Measurements from ENCODE around the gene MESD. TPM values are rescaled to one million over a fixed set of nuclear protein-coding genes. Genes with fewer than 3 reads are reported as not detected.

The MESD gene
- polyA plus RNA-seq, 1 donor from 2014 or later = 16.3 TPM

DNA sequence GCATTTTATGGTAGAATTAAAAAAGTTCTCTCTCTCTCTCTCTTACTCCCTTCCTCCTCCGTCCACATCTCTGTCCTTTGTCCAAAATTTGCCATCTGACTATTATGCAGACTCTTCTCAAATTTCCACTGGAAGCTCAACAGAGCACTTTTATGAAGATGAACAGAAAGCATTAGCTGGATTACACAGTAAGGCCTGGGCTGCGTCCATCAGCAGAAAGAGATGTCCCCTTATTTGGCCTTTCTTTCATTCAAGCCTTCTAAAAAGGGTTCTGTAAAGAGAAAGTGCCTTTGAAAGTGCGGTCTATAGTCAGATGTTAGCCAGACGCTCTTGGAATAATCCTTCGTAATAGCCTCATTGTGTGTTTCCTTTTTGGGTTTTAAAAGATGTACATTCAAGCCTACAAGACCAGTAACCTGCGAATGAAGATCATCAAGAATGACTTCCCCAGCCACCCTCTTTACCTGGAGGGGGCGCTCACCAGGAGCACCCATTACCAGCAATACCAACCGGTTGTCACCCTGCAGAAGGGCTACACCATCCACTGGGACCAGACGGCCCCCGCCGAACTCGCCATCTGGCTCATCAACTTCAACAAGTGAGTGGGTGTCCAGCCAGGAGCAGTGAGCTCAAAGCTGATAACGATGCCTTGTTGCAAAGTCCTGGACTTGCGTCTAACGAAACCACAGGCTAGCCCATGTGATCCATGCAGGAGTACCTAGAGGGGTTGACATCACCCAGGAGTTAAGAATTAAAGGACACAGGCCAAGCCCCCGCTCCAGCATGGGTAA is 53.1 kb downstream of the MESD start:
- Histone ChIP-seq H3K27me3 (ENCODE audit: insufficient read depth, low read depth, low read length) (no peaks in the 10 kb centered on the region), H4K20me1 (ENCODE audit: insufficient read depth) (no peaks in the 10 kb centered on the region), H3K27ac (ENCODE audit: low read length) (no peak overlapping the region), H3K4me2 (ENCODE audit: low read length) (no peak overlapping the region), H3K9me2 (ENCODE audit: insufficient read depth, low read length) (no peaks in the 10 kb centered on the region), H2AFZ (ENCODE audit: low read depth, low read length) (no peak overlapping the region), H3K9me3 (ENCODE audit: low read length) (no peaks in the 10 kb centered on the region), H3K4me3 (ENCODE audit: low read length) (no peak overlapping the region), H3K9ac (ENCODE audit: low read length) (no peak overlapping the region), H3K79me2 (replicated peaks; ENCODE audit: insufficient read depth, low read length) (no peaks in the 10 kb centered on the region), H3K36me3 (ENCODE audit: insufficient read depth, low read length) (no peaks in the 10 kb centered on the region), H3F3A (ENCODE audit: insufficient read depth, low read length, poor library complexity, severe bottlenecking) (no peaks in the 10 kb centered on the region)
- TF ChIP-seq SMC3 (conservative IDR thresholded peaks at IDR 0.05; ENCODE audit: poor library complexity) = no peak
- TF ChIP-seq EP300 (conservative IDR thresholded peaks at IDR 0.05; ENCODE audit: poor library complexity, severe bottlenecking) = no peak

GRCh38 chr15:80934761-80935221 is 54.8 kb downstream of the MESD start:
- Histone ChIP-seq H3K36me3 (ENCODE audit: insufficient read depth, low read length) (no peaks in the 10 kb centered on the region), H2AFZ (ENCODE audit: low read depth, low read length) (no peak overlapping the region), H3K9me3 (ENCODE audit: low read length) (no peaks in the 10 kb centered on the region), H3K27ac (ENCODE audit: low read length) (no peak overlapping the region), H3K9me2 (ENCODE audit: insufficient read depth, low read length) (no peaks in the 10 kb centered on the region), H3K9ac (ENCODE audit: low read length) (no peak overlapping the region), H3K4me3 (ENCODE audit: low read length) (no peak overlapping the region), H3K4me2 (ENCODE audit: low read length) (no peak overlapping the region), H3K27me3 (ENCODE audit: insufficient read depth, low read depth, low read length) (no peaks in the 10 kb centered on the region), H4K20me1 (ENCODE audit: insufficient read depth) (no peaks in the 10 kb centered on the region), H3K79me2 (replicated peaks; ENCODE audit: insufficient read depth, low read length) (no peaks in the 10 kb centered on the region), H3F3A (ENCODE audit: insufficient read depth, low read length, poor library complexity, severe bottlenecking) (no peaks in the 10 kb centered on the region)
- TF ChIP-seq, protein P1, sequence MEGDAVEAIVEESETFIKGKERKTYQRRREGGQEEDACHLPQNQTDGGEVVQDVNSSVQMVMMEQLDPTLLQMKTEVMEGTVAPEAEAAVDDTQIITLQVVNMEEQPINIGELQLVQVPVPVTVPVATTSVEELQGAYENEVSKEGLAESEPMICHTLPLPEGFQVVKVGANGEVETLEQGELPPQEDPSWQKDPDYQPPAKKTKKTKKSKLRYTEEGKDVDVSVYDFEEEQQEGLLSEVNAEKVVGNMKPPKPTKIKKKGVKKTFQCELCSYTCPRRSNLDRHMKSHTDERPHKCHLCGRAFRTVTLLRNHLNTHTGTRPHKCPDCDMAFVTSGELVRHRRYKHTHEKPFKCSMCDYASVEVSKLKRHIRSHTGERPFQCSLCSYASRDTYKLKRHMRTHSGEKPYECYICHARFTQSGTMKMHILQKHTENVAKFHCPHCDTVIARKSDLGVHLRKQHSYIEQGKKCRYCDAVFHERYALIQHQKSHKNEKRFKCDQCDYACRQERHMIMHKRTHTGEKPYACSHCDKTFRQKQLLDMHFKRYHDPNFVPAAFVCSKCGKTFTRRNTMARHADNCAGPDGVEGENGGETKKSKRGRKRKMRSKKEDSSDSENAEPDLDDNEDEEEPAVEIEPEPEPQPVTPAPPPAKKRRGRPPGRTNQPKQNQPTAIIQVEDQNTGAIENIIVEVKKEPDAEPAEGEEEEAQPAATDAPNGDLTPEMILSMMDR (IDR thresholded peaks at IDR 0.05; ENCODE audit: poor library complexity, severe bottlenecking) = no peak
- TF ChIP-seq RAD21 (conservative IDR thresholded peaks at IDR 0.05) (no peak), MXI1 (conservative IDR thresholded peaks at IDR 0.05; ENCODE audit: poor library complexity, severe bottlenecking) (no peak), POLR2AphosphoS5 (IDR thresholded peaks at IDR 0.05) (no peak), SMC3 (conservative IDR thresholded peaks at IDR 0.05; ENCODE audit: poor library complexity) (no peak)
- TF ChIP-seq, protein P2, sequence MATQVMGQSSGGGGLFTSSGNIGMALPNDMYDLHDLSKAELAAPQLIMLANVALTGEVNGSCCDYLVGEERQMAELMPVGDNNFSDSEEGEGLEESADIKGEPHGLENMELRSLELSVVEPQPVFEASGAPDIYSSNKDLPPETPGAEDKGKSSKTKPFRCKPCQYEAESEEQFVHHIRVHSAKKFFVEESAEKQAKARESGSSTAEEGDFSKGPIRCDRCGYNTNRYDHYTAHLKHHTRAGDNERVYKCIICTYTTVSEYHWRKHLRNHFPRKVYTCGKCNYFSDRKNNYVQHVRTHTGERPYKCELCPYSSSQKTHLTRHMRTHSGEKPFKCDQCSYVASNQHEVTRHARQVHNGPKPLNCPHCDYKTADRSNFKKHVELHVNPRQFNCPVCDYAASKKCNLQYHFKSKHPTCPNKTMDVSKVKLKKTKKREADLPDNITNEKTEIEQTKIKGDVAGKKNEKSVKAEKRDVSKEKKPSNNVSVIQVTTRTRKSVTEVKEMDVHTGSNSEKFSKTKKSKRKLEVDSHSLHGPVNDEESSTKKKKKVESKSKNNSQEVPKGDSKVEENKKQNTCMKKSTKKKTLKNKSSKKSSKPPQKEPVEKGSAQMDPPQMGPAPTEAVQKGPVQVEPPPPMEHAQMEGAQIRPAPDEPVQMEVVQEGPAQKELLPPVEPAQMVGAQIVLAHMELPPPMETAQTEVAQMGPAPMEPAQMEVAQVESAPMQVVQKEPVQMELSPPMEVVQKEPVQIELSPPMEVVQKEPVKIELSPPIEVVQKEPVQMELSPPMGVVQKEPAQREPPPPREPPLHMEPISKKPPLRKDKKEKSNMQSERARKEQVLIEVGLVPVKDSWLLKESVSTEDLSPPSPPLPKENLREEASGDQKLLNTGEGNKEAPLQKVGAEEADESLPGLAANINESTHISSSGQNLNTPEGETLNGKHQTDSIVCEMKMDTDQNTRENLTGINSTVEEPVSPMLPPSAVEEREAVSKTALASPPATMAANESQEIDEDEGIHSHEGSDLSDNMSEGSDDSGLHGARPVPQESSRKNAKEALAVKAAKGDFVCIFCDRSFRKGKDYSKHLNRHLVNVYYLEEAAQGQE (IDR thresholded peaks at IDR 0.05; ENCODE audit: borderline replicate concordance) = no peak

GRCh38 chr15:80932989-80933388 is 56.6 kb downstream of the MESD start:
- Histone ChIP-seq H3K27ac (ENCODE audit: low read length) (no peak overlapping the region), H3F3A (ENCODE audit: insufficient read depth, low read length, poor library complexity, severe bottlenecking) (no peaks in the 10 kb centered on the region), H3K27me3 (ENCODE audit: insufficient read depth, low read depth, low read length) (no peaks in the 10 kb centered on the region), H4K20me1 (ENCODE audit: insufficient read depth) (no peaks in the 10 kb centered on the region), H3K4me2 (ENCODE audit: low read length) (no peak overlapping the region), H3K9ac (ENCODE audit: low read length) (no peak overlapping the region), H3K9me2 (ENCODE audit: insufficient read depth, low read length) (no peaks in the 10 kb centered on the region), H2AFZ (ENCODE audit: low read depth, low read length) (no peak overlapping the region), H3K36me3 (ENCODE audit: insufficient read depth, low read length) (no peaks in the 10 kb centered on the region), H3K79me2 (replicated peaks; ENCODE audit: insufficient read depth, low read length) (no peaks in the 10 kb centered on the region), H3K9me3 (ENCODE audit: low read length) (no peaks in the 10 kb centered on the region), H3K4me3 (ENCODE audit: low read length) (no peak overlapping the region)
- TF ChIP-seq POLR2AphosphoS5 (IDR thresholded peaks at IDR 0.05) = no peak
- TF ChIP-seq, protein P2 (IDR thresholded peaks at IDR 0.05; ENCODE audit: borderline replicate concordance) = no peak
- TF ChIP-seq, protein P1 (IDR thresholded peaks at IDR 0.05; ENCODE audit: poor library complexity, severe bottlenecking) = no peak
- no peak for TF ChIP-seq RAD21 (conservative IDR thresholded peaks at IDR 0.05)
- TF ChIP-seq SMC3 (conservative IDR thresholded peaks at IDR 0.05; ENCODE audit: poor library complexity) = no peak
- no peak for TF ChIP-seq MXI1 (conservative IDR thresholded peaks at IDR 0.05; ENCODE audit: poor library complexity, severe bottlenecking)
- TF ChIP-seq TAF1 (IDR thresholded peaks at IDR 0.05; ENCODE audit: low read depth) = no peak
- TF ChIP-seq EZH2 (IDR thresholded peaks at IDR 0.05; ENCODE audit: borderline replicate concordance, insufficient read depth, low read length, poor library complexity, severe bottlenecking) = no peak
- TF ChIP-seq EP300 (conservative IDR thresholded peaks at IDR 0.05; ENCODE audit: poor library complexity, severe bottlenecking) = no peak
